ENCODE measurements around the gene SLC2A13.

DNA sequence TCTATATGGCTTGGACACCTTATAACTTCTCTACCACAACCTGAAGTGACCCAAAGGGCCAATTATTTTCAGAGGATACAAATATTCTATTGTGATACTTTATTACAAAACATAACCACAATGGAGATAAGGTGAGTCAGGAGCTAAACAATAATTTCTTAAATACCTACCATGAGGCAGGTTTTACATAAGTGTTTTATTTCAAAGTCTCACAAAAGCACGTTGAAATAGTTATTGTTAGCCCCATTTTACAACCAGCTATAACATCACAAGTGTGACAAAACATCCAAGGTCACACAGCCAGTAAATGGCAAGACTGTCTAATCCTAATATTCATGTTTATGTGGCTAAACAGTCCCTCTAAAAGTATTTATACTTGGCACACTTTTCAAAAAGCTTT lies 40.2 kb downstream of the SLC2A13 start:
- TF ChIP-seq POLR2AphosphoS5 (IDR thresholded peaks at IDR 0.05; ENCODE audit: insufficient read depth in 1 of 2, low read depth in 1 of 2) (no peak), POLR2A (IDR thresholded peaks at IDR 0.05) (no peak)
- TF ChIP-seq, protein P1, sequence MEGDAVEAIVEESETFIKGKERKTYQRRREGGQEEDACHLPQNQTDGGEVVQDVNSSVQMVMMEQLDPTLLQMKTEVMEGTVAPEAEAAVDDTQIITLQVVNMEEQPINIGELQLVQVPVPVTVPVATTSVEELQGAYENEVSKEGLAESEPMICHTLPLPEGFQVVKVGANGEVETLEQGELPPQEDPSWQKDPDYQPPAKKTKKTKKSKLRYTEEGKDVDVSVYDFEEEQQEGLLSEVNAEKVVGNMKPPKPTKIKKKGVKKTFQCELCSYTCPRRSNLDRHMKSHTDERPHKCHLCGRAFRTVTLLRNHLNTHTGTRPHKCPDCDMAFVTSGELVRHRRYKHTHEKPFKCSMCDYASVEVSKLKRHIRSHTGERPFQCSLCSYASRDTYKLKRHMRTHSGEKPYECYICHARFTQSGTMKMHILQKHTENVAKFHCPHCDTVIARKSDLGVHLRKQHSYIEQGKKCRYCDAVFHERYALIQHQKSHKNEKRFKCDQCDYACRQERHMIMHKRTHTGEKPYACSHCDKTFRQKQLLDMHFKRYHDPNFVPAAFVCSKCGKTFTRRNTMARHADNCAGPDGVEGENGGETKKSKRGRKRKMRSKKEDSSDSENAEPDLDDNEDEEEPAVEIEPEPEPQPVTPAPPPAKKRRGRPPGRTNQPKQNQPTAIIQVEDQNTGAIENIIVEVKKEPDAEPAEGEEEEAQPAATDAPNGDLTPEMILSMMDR (IDR thresholded peaks at IDR 0.05): no peak

Measured in vagina (tissue), 2 donors.